Erythroblast (primary cell): ENCODE data around the gene PDF.

Experiments used
- GATA1 ChIP-seq: IDR thresholded peaks from 2 replicates; pipeline ENCODE4 v1.6.1; 2011; ENCODE audit warnings: low read depth, mild to moderate bottlenecking, control low read depth, low read length, moderate library complexity
- POLR2A ChIP-seq: IDR thresholded peaks from 2 replicates; pipeline ENCODE4 v1.6.1; 2011; ENCODE audit warnings: mild to moderate bottlenecking, low read length

DNA sequence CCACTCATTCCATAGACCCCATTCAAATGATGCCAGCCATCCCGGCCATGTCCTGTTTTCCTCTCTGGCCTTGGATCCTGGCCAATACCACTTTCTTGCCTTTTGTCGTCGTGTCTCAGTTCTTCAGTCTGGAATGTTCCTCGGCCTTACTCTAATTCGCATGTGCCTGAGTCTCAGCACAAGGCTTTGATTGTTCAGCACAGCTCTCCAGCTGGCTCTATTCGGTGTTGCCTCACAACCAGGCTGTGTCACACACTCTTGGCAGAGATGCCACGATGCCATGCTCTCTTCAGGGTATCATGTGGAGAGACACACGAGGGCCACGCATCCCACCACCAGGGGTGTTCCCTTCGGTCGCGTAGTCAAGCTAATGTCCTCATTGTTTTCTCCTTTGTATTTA is 21.1 kb downstream of the PDF start:
- TF ChIP-seq POLR2A: no peak
- no peak for TF ChIP-seq GATA1
